Testis (tissue), 2 donors: ENCODE data around the gene MYH10.

Source experiments
- CTCF ChIP-seq, 3 experiments: fragments of 450-650 bp in 2 of 3; fragments of 200-600 bp in 1 of 3; sonication (generic) in 1 of 3; IDR thresholded peaks; one replicate each; pipeline ENCODE4 v1.5.1; 2016 to 2019; ENCODE audit warnings: antibody characterized with exemption in 3 of 3, mild to moderate bottlenecking in 2 of 3, moderate library complexity in 1 of 3
- POLR2A ChIP-seq: fragments of 450-650 bp; IDR thresholded peaks from one replicate; pipeline ENCODE4 v1.6.1; 2017; ENCODE audit warnings: antibody characterized with exemption, mild to moderate bottlenecking, moderate library complexity

GRCh38 chr17:8441690-8442089 lies 188.8 kb downstream of the MYH10 start:
- TF ChIP-seq CTCF (IDR thresholded peaks at IDR 0.05), result no peak
- no peak for TF ChIP-seq POLR2A
